Activated CD4-positive, CD25-positive, alpha-beta regulatory T cell treated with anti-CD3 and anti-CD28 coated beads, Interleukin-2, amount 50 U/mL, for 24 hours (primary cell): ENCODE data around the gene KLHL5.
"Not testable (repeated sequence)": the region's sequence is repeated elsewhere in the genome, so short reads cannot be mapped to it uniquely, and the experiment has no call there.

Source experiments
- ATAC-seq, 2 donors: fragments of 150-1000 bp; cut with Tn5 transposase; one replicate each; pipeline ENCODE4 v1.10.0; 2021; ENCODE audit warnings: mild to moderate bottlenecking in 1 of 2, moderate library complexity in 1 of 2

Gene KLHL5

GRCh38 chr4:39062094-39062769 lies at the start of gene KLHL5:
KLHL5 (plus strand) TSS chr4:39062232; CDS start chr4:39062653, 421 bp downstream.
- ATAC-seq = no peak

GRCh38 chr4:39014028-39014427 lies 48.0 kb upstream of the KLHL5 start:
- no peak for ATAC-seq

DNA sequence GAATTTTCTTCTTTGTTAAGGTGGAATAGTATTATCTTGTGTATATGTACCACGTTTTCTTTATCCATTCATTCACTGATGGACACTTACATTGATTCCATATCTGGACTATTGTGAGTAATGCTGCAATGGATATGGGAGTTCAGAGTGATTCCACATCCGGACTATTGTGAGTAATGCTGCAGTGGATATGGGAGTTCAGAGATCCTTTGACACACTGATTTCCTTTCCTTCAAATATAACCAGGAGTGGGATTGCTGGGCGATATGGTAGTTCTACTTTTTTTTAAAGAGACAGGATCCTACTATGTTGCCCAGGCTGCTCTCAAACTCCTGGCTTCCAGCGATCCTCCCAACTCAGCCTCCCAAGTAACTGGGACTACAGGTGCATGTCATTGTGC lies 41.9 kb upstream of the KLHL5 start:
- ATAC-seq = no peak

GRCh38 chr4:39021631-39022030 lies 40.4 kb upstream of the KLHL5 start:
- no peak for ATAC-seq

- ATAC-seq = no peak
Observed at GRCh38 chr4:39022241-39022640, 39.8 kb upstream of the KLHL5 start.

DNA sequence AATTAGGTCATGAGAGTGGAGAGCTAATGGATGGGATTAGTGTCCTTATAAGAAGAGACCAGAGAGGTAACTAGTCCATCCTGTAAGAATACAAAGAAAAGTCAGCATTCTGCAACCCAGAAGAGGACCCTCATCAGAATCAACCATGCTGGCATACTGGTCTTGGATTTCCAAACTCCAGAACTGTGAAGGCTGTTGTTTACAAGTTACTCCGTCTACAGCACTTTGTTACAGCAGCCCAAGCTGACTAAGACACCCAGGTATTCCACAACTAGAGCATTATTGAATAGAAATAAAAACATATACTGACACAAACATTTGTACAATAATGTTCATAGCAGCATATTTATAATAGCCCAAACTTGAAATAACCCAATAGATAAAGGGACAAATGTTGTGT lies 39.0 kb upstream of the KLHL5 start:
- no peak for ATAC-seq

GRCh38 chr4:39024311-39024865 lies 37.6 kb upstream of the KLHL5 start:
- ATAC-seq = no peak

DNA sequence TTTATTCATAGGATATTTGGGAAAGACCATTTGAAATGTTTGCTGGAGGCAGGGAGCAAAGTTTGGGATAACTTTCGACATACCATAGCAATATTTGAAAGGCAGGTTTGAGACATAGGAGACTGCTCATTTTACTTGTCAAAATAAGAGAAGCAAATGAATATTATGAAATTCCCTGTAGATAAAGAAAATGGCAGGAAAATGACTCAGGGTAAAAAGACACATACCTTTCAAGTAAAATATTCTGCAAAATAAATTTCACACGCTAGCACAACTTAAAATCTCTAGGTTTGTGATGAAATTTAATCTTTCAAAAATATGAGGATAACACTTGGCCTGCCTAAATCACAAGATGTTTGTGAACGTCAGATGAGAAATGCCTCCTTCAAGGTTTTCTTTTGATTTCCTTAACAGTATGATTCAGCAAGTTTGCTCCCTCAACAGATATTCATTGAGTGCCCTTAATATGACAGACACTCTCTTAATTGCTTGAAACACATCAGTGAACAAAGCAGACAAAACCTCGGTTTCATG lies 36.4 kb upstream of the KLHL5 start:
- ATAC-seq = no peak

DNA sequence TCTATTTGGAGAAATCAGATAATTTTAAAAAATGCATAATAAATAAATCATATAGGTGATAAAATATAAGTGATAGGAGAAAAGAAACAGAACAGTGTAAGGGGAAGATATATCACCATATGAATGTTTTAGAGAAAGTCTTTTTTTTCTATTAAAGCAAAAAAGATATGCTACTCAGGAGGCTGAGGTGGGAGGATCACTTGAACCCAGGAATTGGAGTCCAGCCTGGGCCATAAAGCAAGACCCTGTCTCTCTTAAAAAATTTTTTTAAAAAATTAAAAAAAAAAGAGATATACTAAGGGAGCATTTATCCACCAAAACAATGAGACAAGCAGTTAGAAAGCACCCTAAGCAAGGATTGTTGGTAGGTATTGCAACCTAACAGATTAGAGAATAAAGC lies 35.9 kb upstream of the KLHL5 start:
- no peak for ATAC-seq

GRCh38 chr4:39029752-39030694 lies 32.0 kb upstream of the KLHL5 start:
- peak in 1 of 2 donors; percentile 21 for ATAC-seq

DNA sequence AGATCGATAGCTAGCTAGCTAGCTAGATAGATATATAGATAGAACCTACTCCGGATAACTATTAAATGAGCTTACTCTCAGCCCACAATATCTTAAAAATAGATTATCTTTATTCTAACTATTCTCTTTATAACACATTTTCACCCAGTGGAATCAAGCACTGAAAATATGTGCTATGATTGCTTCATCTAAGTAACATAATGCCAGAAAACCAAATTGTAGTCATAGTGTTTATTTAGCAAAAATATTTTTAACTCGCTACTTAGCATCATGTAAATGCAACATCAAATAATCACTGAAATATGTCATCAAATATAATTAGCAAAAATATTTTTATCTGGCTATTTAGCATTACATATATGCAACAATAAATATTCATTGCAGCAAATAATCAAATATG lies 31.3 kb upstream of the KLHL5 start:
- ATAC-seq = no peak

DNA sequence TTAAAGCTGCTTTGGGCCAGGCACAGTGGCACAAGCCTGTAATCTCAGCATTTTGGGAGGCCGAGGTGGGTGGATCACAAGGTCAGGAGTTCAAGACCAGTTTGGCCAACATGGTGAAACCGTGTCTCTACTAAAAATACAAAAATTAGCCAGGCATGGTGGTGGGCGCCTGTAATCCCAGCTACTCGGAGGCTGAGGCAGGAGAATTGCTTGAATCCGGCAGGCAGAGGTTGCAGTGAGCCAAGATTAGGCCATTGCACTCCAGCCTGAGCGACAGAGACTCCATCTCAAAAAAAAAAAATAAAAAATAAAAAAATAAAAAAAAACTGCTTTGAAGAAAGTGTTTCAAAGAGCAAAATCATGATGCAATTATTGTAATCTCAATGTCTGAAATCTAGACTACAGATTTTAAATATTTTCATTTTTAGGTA lies 30.4 kb upstream of the KLHL5 start:
- ATAC-seq = not testable (repeated sequence)

- peak; percentile 88 to 90 for ATAC-seq
Observed at GRCh38 chr4:39032218-39033085, 29.6 kb upstream of the KLHL5 start, which contains the start of gene TMEM156. TMEM156 (minus strand) TSS chr4:39032409; CDS start chr4:39032313, 96 bp downstream.

GRCh38 chr4:39036172-39036571 lies 25.9 kb upstream of the KLHL5 start:
- ATAC-seq = no peak

GRCh38 chr4:39037491-39037825 lies 24.6 kb upstream of the KLHL5 start:
- ATAC-seq = no peak

DNA sequence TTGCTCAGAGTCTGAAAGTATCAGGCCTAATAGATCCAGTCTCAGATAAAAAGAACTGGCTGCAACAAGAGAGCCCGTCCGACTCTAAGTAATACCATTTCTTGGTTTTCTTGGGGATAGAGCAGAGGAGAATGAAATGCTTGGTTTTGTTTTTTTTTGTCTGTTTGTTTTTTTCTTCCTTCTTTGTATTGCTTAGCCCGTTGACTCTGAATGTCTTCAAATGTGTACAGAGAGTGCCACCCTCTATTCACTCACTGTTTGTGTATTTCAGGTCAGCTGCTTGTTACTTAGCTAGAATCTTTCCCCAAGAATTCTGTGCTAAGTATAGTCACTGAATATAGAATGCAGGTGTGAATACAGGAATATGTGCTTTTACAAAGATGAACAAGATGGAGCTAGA lies 24.1 kb upstream of the KLHL5 start:
- ATAC-seq = no peak

DNA sequence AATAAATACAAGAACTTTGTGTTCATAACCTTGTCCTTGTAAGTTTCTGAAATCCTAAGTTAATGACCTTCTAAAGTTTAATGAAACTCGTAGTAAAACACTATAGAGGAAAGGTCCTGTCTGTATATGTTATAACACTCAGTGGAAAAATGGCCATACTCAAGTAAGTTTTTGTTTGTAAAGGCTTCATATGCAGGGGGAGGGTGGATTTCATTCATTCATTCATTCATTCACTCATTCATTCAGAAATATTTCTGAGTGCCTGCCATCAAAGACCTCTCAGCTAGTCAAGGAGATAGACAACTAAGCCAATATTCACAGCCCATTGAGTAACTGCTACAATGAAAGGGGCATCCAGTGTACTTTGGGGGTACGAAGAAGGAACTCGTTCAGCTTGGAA lies 22.9 kb upstream of the KLHL5 start:
- ATAC-seq = no peak

- no peak for ATAC-seq
Observed at GRCh38 chr4:39042366-39042765, 19.7 kb upstream of the KLHL5 start.

DNA sequence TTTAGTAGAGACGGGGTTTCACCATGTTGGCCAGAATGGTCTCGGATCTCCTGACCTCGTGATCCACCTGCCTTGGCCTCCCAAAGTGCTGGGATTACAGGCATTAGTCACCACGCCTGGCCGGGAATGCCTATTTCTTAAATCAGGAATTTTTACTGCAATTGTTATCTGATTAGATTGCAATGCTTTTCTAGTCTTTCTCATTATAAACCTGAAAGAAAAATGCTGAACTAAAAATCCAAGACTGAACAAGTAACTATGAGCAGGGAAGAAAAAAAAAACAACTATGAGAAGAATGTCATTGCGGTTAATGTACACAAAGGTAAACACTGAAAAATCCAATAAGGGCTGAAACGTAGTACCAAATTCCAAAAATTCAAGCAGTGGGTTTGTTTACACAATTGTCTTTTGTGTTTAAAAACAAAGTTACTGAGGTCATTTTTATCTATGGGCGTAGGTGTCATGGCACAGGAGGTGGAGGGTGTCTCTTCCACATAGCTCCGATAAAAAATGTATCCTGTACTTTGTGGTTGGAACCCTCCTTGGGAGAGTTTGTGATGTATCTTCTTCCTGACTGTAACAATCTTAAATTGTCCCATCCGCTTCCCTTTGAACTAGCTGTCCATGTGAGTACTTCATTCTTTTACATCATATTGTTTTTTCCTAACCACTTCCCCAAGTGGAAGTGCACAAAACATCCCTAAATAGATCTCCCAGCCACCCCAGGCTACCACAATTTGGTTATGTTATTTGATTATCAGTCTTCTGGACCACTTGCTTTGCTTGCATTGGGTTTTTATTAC lies 18.8 kb upstream of the KLHL5 start:
- ATAC-seq = no peak

GRCh38 chr4:39043861-39044363 lies 18.1 kb upstream of the KLHL5 start:
- ATAC-seq = peak; percentile 15 to 18

DNA sequence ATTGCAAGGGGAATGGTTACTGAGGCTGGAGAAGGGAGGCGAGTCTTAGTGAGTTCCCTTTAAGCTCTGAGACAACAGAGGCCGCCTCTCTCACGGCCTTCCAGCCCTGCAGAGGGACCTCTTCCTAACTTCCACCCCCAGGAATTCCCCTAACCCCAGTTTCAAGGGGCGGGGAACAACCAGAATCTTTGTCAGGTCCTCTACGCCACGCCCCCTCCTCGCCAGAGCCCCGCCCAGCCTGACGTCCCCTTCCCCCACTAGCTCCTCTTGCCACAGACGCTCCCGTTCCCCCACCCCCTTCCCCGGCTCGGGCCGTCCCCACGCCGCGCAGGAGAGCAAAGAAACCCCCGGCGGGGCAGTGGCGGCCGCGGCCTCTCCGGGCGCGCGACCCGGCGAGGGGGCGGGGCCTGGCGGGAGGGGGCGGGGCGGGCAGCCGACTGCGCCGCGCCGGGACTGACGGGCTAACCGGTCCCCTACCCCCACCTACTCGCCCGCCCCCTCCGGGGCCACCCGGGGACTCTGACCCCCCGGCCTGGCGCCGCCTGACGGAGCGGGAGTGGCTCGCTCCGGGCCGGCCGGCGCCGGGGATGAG lies 17.6 kb upstream of the KLHL5 start:
- peak; percentile 84 to 88 for ATAC-seq
